ENCODE results near the gene PANK2.

DNA sequence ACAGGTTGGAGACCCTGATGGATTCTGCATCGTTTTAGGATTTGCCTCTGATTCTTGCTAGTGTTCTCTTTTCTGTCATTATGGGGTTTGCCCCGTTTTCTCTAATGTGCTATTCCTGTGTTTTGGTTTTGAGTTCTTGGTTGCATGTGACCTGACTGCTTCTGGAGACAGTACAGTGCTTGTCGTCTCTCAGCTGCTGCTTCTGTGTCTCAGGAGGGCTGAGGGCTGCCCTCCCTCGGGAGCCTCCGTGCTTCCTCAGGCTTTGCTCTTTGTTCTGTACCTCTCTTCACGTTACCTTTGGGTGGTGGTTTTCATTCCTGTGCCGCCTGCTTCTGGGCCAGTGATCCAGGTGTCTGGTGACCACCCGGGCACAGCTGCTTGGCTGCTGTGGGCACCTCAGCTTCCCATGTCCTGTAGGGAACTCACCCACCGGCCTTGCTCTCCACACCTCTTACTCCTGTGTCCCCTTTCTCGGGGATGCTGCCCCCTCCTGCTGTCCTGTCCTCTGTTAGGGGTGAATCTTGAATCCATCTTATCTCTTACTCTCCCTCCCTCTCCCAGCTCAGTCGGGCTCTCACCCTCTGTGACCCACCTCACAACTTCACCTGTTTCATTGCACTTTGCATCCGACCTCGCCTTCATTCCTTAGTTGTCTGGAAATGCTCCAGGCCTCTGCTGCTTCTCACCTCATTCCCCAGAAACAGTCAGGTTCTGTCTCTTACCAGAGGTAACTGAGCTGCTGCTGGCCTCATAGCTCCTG is 33.2 kb downstream of the PANK2 start:
- TF ChIP-seq, protein P1, sequence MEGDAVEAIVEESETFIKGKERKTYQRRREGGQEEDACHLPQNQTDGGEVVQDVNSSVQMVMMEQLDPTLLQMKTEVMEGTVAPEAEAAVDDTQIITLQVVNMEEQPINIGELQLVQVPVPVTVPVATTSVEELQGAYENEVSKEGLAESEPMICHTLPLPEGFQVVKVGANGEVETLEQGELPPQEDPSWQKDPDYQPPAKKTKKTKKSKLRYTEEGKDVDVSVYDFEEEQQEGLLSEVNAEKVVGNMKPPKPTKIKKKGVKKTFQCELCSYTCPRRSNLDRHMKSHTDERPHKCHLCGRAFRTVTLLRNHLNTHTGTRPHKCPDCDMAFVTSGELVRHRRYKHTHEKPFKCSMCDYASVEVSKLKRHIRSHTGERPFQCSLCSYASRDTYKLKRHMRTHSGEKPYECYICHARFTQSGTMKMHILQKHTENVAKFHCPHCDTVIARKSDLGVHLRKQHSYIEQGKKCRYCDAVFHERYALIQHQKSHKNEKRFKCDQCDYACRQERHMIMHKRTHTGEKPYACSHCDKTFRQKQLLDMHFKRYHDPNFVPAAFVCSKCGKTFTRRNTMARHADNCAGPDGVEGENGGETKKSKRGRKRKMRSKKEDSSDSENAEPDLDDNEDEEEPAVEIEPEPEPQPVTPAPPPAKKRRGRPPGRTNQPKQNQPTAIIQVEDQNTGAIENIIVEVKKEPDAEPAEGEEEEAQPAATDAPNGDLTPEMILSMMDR (conservative IDR thresholded peaks at IDR 0.05; ENCODE audit: low read depth, low read length), result no peak
- TF ChIP-seq EZH2phosphoT487 (IDR thresholded peaks at IDR 0.05; ENCODE audit: borderline replicate concordance, low read length) (no peak), EZH2 (IDR thresholded peaks at IDR 0.05; ENCODE audit: low read length, unreplicated experiment) (no peak)

All from PC-3 (cell line).